Stimulated activated naive B cell treated with anti-CD40 and anti-IgM and Interleukin-4, amounts not matched to agents 10 μg/mL and 1 μg/mL and 100 μg/mL, for 72 hours (primary cell): ENCODE measurements around the gene ERBB4.
"Not testable (repeated sequence)": the region's sequence is repeated elsewhere in the genome, so short reads cannot be mapped to it uniquely, and the experiment has no call there.

Experiments used
- ATAC-seq, 2 donors: fragments of 150-1000 bp; cut with Tn5 transposase; replicated peaks; 2 replicates each; pipeline ENCODE4 v1.10.0; 2021; ENCODE audit warnings: moderate library complexity in 1 of 2
- DNase-seq: peaks from one replicate; pipeline ENCODE4 v3.0.0; 2021
- H3K27ac Mint-ChIP-seq: one replicate; pipeline ENCODE4 v1.8.0; 2022; ENCODE audit warnings: mild to moderate bottlenecking, mixed read lengths
- H3K27me3 Mint-ChIP-seq, 2 donors: one replicate each; pipeline ENCODE4 v1.8.0; 2022; ENCODE audit warnings: mixed read lengths in 2 of 2
- H3K36me3 Mint-ChIP-seq, 2 donors: one replicate each; pipeline ENCODE4 v1.8.0; 2022; ENCODE audit warnings: mixed read lengths in 2 of 2, mild to moderate bottlenecking in 1 of 2
- H3K4me1 Mint-ChIP-seq, 2 donors: one replicate each; pipeline ENCODE4 v1.8.0; 2022; ENCODE audit warnings: mixed read lengths in 2 of 2, mild to moderate bottlenecking in 1 of 2
- H3K4me3 Mint-ChIP-seq, 2 donors: one replicate each; pipeline ENCODE4 v1.8.0; 2022; ENCODE audit warnings: mild to moderate bottlenecking in 2 of 2, mixed read lengths in 2 of 2, moderate library complexity in 1 of 2
- H3K9me3 Mint-ChIP-seq, 2 donors: one replicate each; pipeline ENCODE4 v1.8.0; 2022; ENCODE audit warnings: mixed read lengths in 2 of 2, mild to moderate bottlenecking in 1 of 2

The ERBB4 gene

GRCh38 chr2:211756266-211756665 is 782.3 kb downstream of the ERBB4 start:
- DNase-seq (no peak), ATAC-seq (no peak)
- no peaks in the 10 kb centered on the region for H3K27me3 Mint-ChIP-seq
- H3K36me3 Mint-ChIP-seq, result no peaks in the 10 kb centered on the region
- no peaks in the 10 kb centered on the region for H3K4me1 Mint-ChIP-seq
- no peaks in the 10 kb centered on the region for H3K9me3 Mint-ChIP-seq
- no peak overlapping the region for H3K27ac Mint-ChIP-seq
- no peak overlapping the region for H3K4me3 Mint-ChIP-seq

GRCh38 chr2:211755187-211755586 is 783.4 kb downstream of the ERBB4 start:
- H3K4me1 Mint-ChIP-seq, result no peaks in the 10 kb centered on the region
- H3K27me3 Mint-ChIP-seq, result no peaks in the 10 kb centered on the region
- H3K36me3 Mint-ChIP-seq, result no peaks in the 10 kb centered on the region
- no peaks in the 10 kb centered on the region for H3K9me3 Mint-ChIP-seq
- H3K27ac Mint-ChIP-seq, result no peak overlapping the region
- DNase-seq (no peak), ATAC-seq (no peak)
- no peak overlapping the region for H3K4me3 Mint-ChIP-seq

GRCh38 chr2:211751848-211752247 is 786.8 kb downstream of the ERBB4 start:
- Mint-ChIP-seq H3K9me3 (no peaks in the 10 kb centered on the region), H3K4me1 (no peaks in the 10 kb centered on the region), H3K27me3 (no peaks in the 10 kb centered on the region), H3K4me3 (no peak overlapping the region), H3K27ac (no peak overlapping the region), H3K36me3 (no peaks in the 10 kb centered on the region)
- ATAC-seq, result no peak
- no peak for DNase-seq

GRCh38 chr2:211748339-211748738 is 790.3 kb downstream of the ERBB4 start:
- no peaks in the 10 kb centered on the region for H3K4me1 Mint-ChIP-seq
- ATAC-seq (no peak), DNase-seq (no peak)
- H3K4me3 Mint-ChIP-seq, result no peak overlapping the region
- no peaks in the 10 kb centered on the region for H3K9me3 Mint-ChIP-seq
- H3K27ac Mint-ChIP-seq, result no peak overlapping the region
- no peaks in the 10 kb centered on the region for H3K36me3 Mint-ChIP-seq
- H3K27me3 Mint-ChIP-seq, result no peaks in the 10 kb centered on the region

GRCh38 chr2:211745295-211746097 is 793.1 kb downstream of the ERBB4 start:
- ATAC-seq (peak; percentile 58 to 85), DNase-seq (peak; percentile 23)
- Mint-ChIP-seq H3K27me3 (no peaks in the 10 kb centered on the region), H3K36me3 (no peaks in the 10 kb centered on the region), H3K27ac (no peak overlapping the region), H3K4me1 (no peaks in the 10 kb centered on the region), H3K4me3 (no peak overlapping the region), H3K9me3 (no peaks in the 10 kb centered on the region)

GRCh38 chr2:211744379-211744778 is 794.2 kb downstream of the ERBB4 start:
- no peaks in the 10 kb centered on the region for H3K36me3 Mint-ChIP-seq
- ATAC-seq (no peak), DNase-seq (no peak)
- H3K27ac Mint-ChIP-seq, result no peak overlapping the region
- H3K4me3 Mint-ChIP-seq, result no peak overlapping the region
- no peaks in the 10 kb centered on the region for H3K4me1 Mint-ChIP-seq
- H3K27me3 Mint-ChIP-seq, result no peaks in the 10 kb centered on the region
- no peaks in the 10 kb centered on the region for H3K9me3 Mint-ChIP-seq

GRCh38 chr2:211741966-211742365 is 796.6 kb downstream of the ERBB4 start:
- H3K4me1 Mint-ChIP-seq, result no peaks in the 10 kb centered on the region
- H3K36me3 Mint-ChIP-seq, result no peaks in the 10 kb centered on the region
- ATAC-seq (no peak), DNase-seq (no peak)
- no peaks in the 10 kb centered on the region for H3K9me3 Mint-ChIP-seq
- H3K27me3 Mint-ChIP-seq, result no peaks in the 10 kb centered on the region
- H3K27ac Mint-ChIP-seq, result no peak overlapping the region
- no peak overlapping the region for H3K4me3 Mint-ChIP-seq

- ATAC-seq (no peak), DNase-seq (no peak)
- no peaks in the 10 kb centered on the region for H3K27me3 Mint-ChIP-seq
- no peak overlapping the region for H3K27ac Mint-ChIP-seq
- no peaks in the 10 kb centered on the region for H3K4me1 Mint-ChIP-seq
- no peaks in the 10 kb centered on the region for H3K9me3 Mint-ChIP-seq
- H3K4me3 Mint-ChIP-seq, result no peak overlapping the region
- no peaks in the 10 kb centered on the region for H3K36me3 Mint-ChIP-seq
Measured at GRCh38 chr2:211737282-211737681, 801.3 kb downstream of the ERBB4 start.

GRCh38 chr2:211730215-211730614 is 808.4 kb downstream of the ERBB4 start:
- Mint-ChIP-seq H3K27ac (no peak overlapping the region), H3K27me3 (no peaks in the 10 kb centered on the region), H3K4me1 (no peaks in the 10 kb centered on the region), H3K4me3 (no peak overlapping the region), H3K36me3 (no peaks in the 10 kb centered on the region), H3K9me3 (no peaks in the 10 kb centered on the region)
- no peak for ATAC-seq
- no peak for DNase-seq

GRCh38 chr2:211729433-211729832 is 809.2 kb downstream of the ERBB4 start:
- Mint-ChIP-seq H3K27me3 (no peaks in the 10 kb centered on the region), H3K9me3 (no peaks in the 10 kb centered on the region)

GRCh38 chr2:211724933-211725332 is 813.7 kb downstream of the ERBB4 start:
- DNase-seq (no peak), ATAC-seq (no peak)
- Mint-ChIP-seq H3K27ac (no peak overlapping the region), H3K4me1 (no peaks in the 10 kb centered on the region), H3K4me3 (no peak overlapping the region), H3K27me3 (no peaks in the 10 kb centered on the region), H3K9me3 (no peaks in the 10 kb centered on the region), H3K36me3 (no peaks in the 10 kb centered on the region)

More at GRCh38 chr2:211729433-211729832, 809.2 kb downstream of the ERBB4 start:
- Mint-ChIP-seq H3K4me1 (no peaks in the 10 kb centered on the region), H3K4me3 (no peak overlapping the region), H3K36me3 (no peaks in the 10 kb centered on the region), H3K27ac (no peak overlapping the region)
- no peak for ATAC-seq
- DNase-seq, result no peak

GRCh38 chr2:211723398-211723797 is 815.2 kb downstream of the ERBB4 start:
- Mint-ChIP-seq H3K36me3 (no peaks in the 10 kb centered on the region), H3K27me3 (no peaks in the 10 kb centered on the region), H3K4me3 (no peak overlapping the region), H3K27ac (no peak overlapping the region), H3K9me3 (no peaks in the 10 kb centered on the region), H3K4me1 (no peaks in the 10 kb centered on the region)
- DNase-seq, result no peak
- no peak for ATAC-seq

GRCh38 chr2:211722928-211723327 is 815.7 kb downstream of the ERBB4 start:
- no peaks in the 10 kb centered on the region for H3K4me1 Mint-ChIP-seq
- H3K27me3 Mint-ChIP-seq, result no peaks in the 10 kb centered on the region
- H3K27ac Mint-ChIP-seq, result no peak overlapping the region
- H3K9me3 Mint-ChIP-seq, result no peaks in the 10 kb centered on the region
- no peaks in the 10 kb centered on the region for H3K36me3 Mint-ChIP-seq
- DNase-seq, result no peak
- no peak overlapping the region for H3K4me3 Mint-ChIP-seq
- no peak for ATAC-seq

GRCh38 chr2:211721874-211722273 is 816.7 kb downstream of the ERBB4 start:
- not testable (repeated sequence) for H3K27me3 Mint-ChIP-seq, H3K9me3 Mint-ChIP-seq, H3K36me3 Mint-ChIP-seq, DNase-seq, H3K27ac Mint-ChIP-seq, H3K4me3 Mint-ChIP-seq, ATAC-seq, H3K4me1 Mint-ChIP-seq

- H3K27ac Mint-ChIP-seq, result no peak overlapping the region
- no peaks in the 10 kb centered on the region for H3K4me1 Mint-ChIP-seq
- ATAC-seq (no peak), DNase-seq (no peak)
- no peaks in the 10 kb centered on the region for H3K36me3 Mint-ChIP-seq
- H3K4me3 Mint-ChIP-seq, result no peak overlapping the region
- no peaks in the 10 kb centered on the region for H3K27me3 Mint-ChIP-seq
- H3K9me3 Mint-ChIP-seq, result peaks cover 2 to 5% of the 10 kb centered on the region in 2 donors
Measured at GRCh38 chr2:211709389-211709788, 829.2 kb downstream of the ERBB4 start.
